Measurements from ENCODE around the gene SHPK. TPM values are rescaled to one million over a fixed set of nuclear protein-coding genes. Genes with fewer than 3 reads are reported as not detected.

Gene SHPK
- total and polyA plus RNA-seq, 3 donors from 2014 or later = 9.0 to 33.8 (median 23.6) TPM

- 49 to 71% methylated on average over 3 to 15 of the region's 16 CpGs for WGBS, 2 donors
- no peaks in the 10 kb centered on the region for H3K9me3 ChIP-seq
- intact Hi-C loops (cut with DNase I; ENCODE audit: low total_unique reads) = no loop called here
- no peak for DNase-seq
- no peak for TF ChIP-seq CTCF (IDR thresholded peaks at IDR 0.05)
- H3K27me3 ChIP-seq = no peaks in the 10 kb centered on the region
- H3K4me1 ChIP-seq = no peaks in the 10 kb centered on the region
- H3K36me3 ChIP-seq (ENCODE audit: low read depth, missing control alignments) = no peaks in the 10 kb centered on the region
- no peak overlapping the region for H3K27ac ChIP-seq
- H3K4me3 ChIP-seq = no peak overlapping the region
Measured at GRCh38 chr17:3678095-3678820, 42.2 kb upstream of the SHPK start.

GRCh38 chr17:3675886-3676285 lies 39.8 kb upstream of the SHPK start:
- TF ChIP-seq CTCF (IDR thresholded peaks at IDR 0.05) = no peak
- TF ChIP-seq POLR2A (IDR thresholded peaks at IDR 0.05) = no peak
- WGBS, 2 donors = 88 to 89% methylated on average over 11 of the region's 11 CpGs

GRCh38 chr17:3672571-3672970 lies 36.5 kb upstream of the SHPK start:
- Histone ChIP-seq H3K4me3 (no peak overlapping the region), H3K27me3 (no peaks in the 10 kb centered on the region), H3K4me1 (peaks cover 9% of the 10 kb centered on the region), H3K36me3 (ENCODE audit: low read depth, missing control alignments) (no peaks in the 10 kb centered on the region), H3K27ac (no peak overlapping the region), H3K9me3 (no peaks in the 10 kb centered on the region)
- WGBS, 2 donors = 97 to 99% methylated on average over 4 of the region's 4 CpGs
- TF ChIP-seq CTCF (IDR thresholded peaks at IDR 0.05) (no peak), POLR2A (IDR thresholded peaks at IDR 0.05) (no peak)
- DNase-seq = no peak
- intact Hi-C loops (cut with DNase I; ENCODE audit: low total_unique reads) = no loop called here

More at GRCh38 chr17:3675886-3676285, 39.8 kb upstream of the SHPK start:
- no peaks in the 10 kb centered on the region for H3K9me3 ChIP-seq
- H3K4me1 ChIP-seq = no peaks in the 10 kb centered on the region
- H3K4me3 ChIP-seq = no peak overlapping the region
- H3K36me3 ChIP-seq (ENCODE audit: low read depth, missing control alignments) = no peaks in the 10 kb centered on the region
- H3K27ac ChIP-seq = no peak overlapping the region
- DNase-seq = no peak
- H3K27me3 ChIP-seq = no peaks in the 10 kb centered on the region
- intact Hi-C loops (cut with DNase I; ENCODE audit: low total_unique reads) = no loop called here

- no peaks in the 10 kb centered on the region for H3K9me3 ChIP-seq
- no peaks in the 10 kb centered on the region for H3K27me3 ChIP-seq
- no peak for TF ChIP-seq CTCF (IDR thresholded peaks at IDR 0.05)
- no peak for TF ChIP-seq POLR2A (IDR thresholded peaks at IDR 0.05)
- H3K36me3 ChIP-seq (ENCODE audit: low read depth, missing control alignments) = no peaks in the 10 kb centered on the region
- peaks cover 20% of the 10 kb centered on the region for H3K4me1 ChIP-seq
- H3K4me3 ChIP-seq = peak overlapping the region; percentile 83 to 91
- DNase-seq = no peak
- 28 to 35% methylated on average over 12 of the region's 12 CpGs for whole genome bisulfite sequencing, 2 donors
- intact Hi-C loops (cut with DNase I; ENCODE audit: low total_unique reads) = no loop called here
- H3K27ac ChIP-seq = peak overlapping the region; percentile 66
Measured at GRCh38 chr17:3669548-3669947, 33.5 kb upstream of the SHPK start.

GRCh38 chr17:3669085-3669347 lies 33.0 kb upstream of the SHPK start:
- no peaks in the 10 kb centered on the region for H3K9me3 ChIP-seq
- peaks cover 20% of the 10 kb centered on the region for H3K4me1 ChIP-seq
- TF ChIP-seq CTCF (IDR thresholded peaks at IDR 0.05) = no peak
- TF ChIP-seq POLR2A (IDR thresholded peaks at IDR 0.05) = no peak
- H3K4me3 ChIP-seq = peak overlapping the region; percentile 83 to 91
- H3K27ac ChIP-seq = peak overlapping the region; percentile 66
- no peaks in the 10 kb centered on the region for H3K27me3 ChIP-seq
- intact Hi-C loops (cut with DNase I; ENCODE audit: low total_unique reads) = no loop called here
- 0 to 1% methylated on average over 25 to 27 of the region's 32 CpGs for WGBS, 2 donors
- no peak for DNase-seq
- no peaks in the 10 kb centered on the region for H3K36me3 ChIP-seq (ENCODE audit: low read depth, missing control alignments)

All from testis (tissue), 3 donors.